Measurements from ENCODE around the gene TFF1.
"Not testable (repeated sequence)": the region's sequence is repeated elsewhere in the genome, so short reads cannot be mapped to it uniquely, and the experiment has no call there.

Gene TFF1

DNA sequence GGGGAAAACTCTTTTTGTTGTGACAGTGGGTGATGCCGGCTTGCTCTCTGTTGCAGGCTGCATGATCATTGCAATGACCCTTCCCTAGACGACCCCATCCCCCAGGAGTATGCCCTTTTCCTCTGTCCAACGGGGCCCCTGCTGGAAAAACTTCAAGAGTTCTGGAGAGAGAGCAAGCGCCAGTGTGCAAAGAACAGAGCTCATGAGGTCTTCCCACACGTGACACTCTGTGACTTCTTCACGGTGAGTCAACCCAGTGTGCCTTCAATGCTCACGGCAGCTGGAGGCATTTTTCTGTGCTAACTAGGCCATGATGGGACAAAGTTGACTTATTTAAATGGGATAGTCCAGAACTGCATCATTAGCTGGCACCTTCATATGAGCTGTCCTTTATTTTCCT, 43.0 kb upstream of the TFF1 start:
- no peak overlapping the region for H2AFZ ChIP-seq (ENCODE audit: low read length)
- H3K4me2 ChIP-seq (ENCODE audit: low read depth, low read length, poor library complexity, severe bottlenecking), result no peak overlapping the region
- no peaks in the 10 kb centered on the region for H3K27me3 ChIP-seq (ENCODE audit: insufficient read depth, low read length, poor library complexity, severe bottlenecking)
- H4K20me1 ChIP-seq (ENCODE audit: insufficient read depth, low read length, poor library complexity, severe bottlenecking), result no peaks in the 10 kb centered on the region
- H3K79me2 ChIP-seq (ENCODE audit: insufficient read depth, low read length), result peaks cover 51% of the 10 kb centered on the region
- no peaks in the 10 kb centered on the region for H3K9me2 ChIP-seq (replicated peaks; ENCODE audit: low read depth, low read length)
- H3K9me3 ChIP-seq (ENCODE audit: insufficient read depth, low read depth, low read length), result no peaks in the 10 kb centered on the region
- TF ChIP-seq, protein P1, sequence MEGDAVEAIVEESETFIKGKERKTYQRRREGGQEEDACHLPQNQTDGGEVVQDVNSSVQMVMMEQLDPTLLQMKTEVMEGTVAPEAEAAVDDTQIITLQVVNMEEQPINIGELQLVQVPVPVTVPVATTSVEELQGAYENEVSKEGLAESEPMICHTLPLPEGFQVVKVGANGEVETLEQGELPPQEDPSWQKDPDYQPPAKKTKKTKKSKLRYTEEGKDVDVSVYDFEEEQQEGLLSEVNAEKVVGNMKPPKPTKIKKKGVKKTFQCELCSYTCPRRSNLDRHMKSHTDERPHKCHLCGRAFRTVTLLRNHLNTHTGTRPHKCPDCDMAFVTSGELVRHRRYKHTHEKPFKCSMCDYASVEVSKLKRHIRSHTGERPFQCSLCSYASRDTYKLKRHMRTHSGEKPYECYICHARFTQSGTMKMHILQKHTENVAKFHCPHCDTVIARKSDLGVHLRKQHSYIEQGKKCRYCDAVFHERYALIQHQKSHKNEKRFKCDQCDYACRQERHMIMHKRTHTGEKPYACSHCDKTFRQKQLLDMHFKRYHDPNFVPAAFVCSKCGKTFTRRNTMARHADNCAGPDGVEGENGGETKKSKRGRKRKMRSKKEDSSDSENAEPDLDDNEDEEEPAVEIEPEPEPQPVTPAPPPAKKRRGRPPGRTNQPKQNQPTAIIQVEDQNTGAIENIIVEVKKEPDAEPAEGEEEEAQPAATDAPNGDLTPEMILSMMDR (conservative IDR thresholded peaks at IDR 0.05; ENCODE audit: low read length), result no peak
- TF ChIP-seq EZH2phosphoT487 (IDR thresholded peaks at IDR 0.05; ENCODE audit: borderline replicate concordance), result no peak
- peaks cover 15% of the 10 kb centered on the region; the same call in 1 of the 2 replicates for H3K36me3 ChIP-seq (ENCODE audit: insufficient read depth, low read length)
- no peak overlapping the region for H3K9ac ChIP-seq (ENCODE audit: low read depth, low read length, poor library complexity, severe bottlenecking)
- peaks cover 2% of the 10 kb centered on the region; the same call in 1 of the 2 replicates for H3F3A ChIP-seq (ENCODE audit: low read depth)
- H3K4me1 ChIP-seq (ENCODE audit: insufficient read depth, low read length, poor library complexity, severe bottlenecking), result peaks cover 56% of the 10 kb centered on the region
- no peak overlapping the region for H3K4me3 ChIP-seq (ENCODE audit: low read length, poor library complexity, severe bottlenecking)

DNA sequence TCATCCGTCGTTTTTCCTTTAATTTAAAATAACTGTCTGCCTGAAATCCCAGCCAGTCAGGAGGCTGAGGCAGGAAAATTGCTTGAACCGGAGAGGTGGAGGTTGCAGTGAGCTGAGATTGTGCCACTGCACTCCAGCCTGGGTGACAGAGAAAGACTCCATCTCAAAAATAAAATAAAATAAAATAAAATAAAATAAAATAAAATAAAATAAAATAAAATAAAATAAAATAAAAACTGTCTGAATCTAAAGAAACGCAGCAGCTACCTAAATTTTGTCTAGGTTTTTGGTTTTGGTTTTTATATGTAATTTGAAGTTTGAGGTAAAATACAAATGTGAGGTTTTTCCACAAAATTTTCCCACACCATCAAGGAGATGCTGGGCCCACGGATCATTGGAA, 42.4 kb upstream of the TFF1 start:
- H3K9me2 ChIP-seq (replicated peaks; ENCODE audit: low read depth, low read length); H3K4me3 ChIP-seq (ENCODE audit: low read length, poor library complexity, severe bottlenecking); H3K4me2 ChIP-seq (ENCODE audit: low read depth, low read length, poor library complexity, severe bottlenecking); H3F3A ChIP-seq (ENCODE audit: low read depth); H3K9ac ChIP-seq (ENCODE audit: low read depth, low read length, poor library complexity, severe bottlenecking); H3K27me3 ChIP-seq (ENCODE audit: insufficient read depth, low read length, poor library complexity, severe bottlenecking); H2AFZ ChIP-seq (ENCODE audit: low read length); H4K20me1 ChIP-seq (ENCODE audit: insufficient read depth, low read length, poor library complexity, severe bottlenecking); H3K9me3 ChIP-seq (ENCODE audit: insufficient read depth, low read depth, low read length): not testable (repeated sequence)
- Histone ChIP-seq H3K4me1 (ENCODE audit: insufficient read depth, low read length, poor library complexity, severe bottlenecking) (peaks cover 62% of the 10 kb centered on the region), H3K36me3 (ENCODE audit: insufficient read depth, low read length) (peaks cover 15% of the 10 kb centered on the region; the same call in 1 of the 2 replicates), H3K79me2 (ENCODE audit: insufficient read depth, low read length) (peaks cover 52% of the 10 kb centered on the region)

DNA sequence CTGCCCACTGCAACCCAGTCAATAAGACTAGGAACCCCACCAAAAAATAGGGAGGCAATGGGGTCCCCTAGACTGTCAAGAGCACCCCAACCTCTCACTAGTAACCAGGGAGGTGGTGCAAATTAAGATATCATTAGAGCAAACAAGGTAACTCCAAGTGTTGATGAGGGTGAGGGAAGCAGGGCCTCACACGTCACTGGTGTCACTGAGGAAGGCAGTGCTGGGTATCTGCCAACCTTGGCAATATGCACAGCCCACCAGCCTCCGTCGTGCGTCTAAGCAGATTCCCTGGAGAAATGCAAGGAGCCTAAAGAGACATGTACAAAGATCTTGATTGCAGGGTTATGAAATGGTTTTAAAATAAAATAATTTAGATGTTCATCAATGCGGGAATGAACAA, 41.1 kb upstream of the TFF1 start:
- TF ChIP-seq, protein P1 (conservative IDR thresholded peaks at IDR 0.05; ENCODE audit: low read length), result no peak
- no peak for TF ChIP-seq EZH2phosphoT487 (IDR thresholded peaks at IDR 0.05; ENCODE audit: borderline replicate concordance)
- no peaks in the 10 kb centered on the region for H3K9me3 ChIP-seq (ENCODE audit: insufficient read depth, low read depth, low read length)
- H3K79me2 ChIP-seq (ENCODE audit: insufficient read depth, low read length), result peaks cover 52% of the 10 kb centered on the region
- peaks cover 8% of the 10 kb centered on the region; the same call in 1 of the 2 replicates for H3F3A ChIP-seq (ENCODE audit: low read depth)
- H2AFZ ChIP-seq (ENCODE audit: low read length), result no peak overlapping the region
- no peaks in the 10 kb centered on the region for H3K27me3 ChIP-seq (ENCODE audit: insufficient read depth, low read length, poor library complexity, severe bottlenecking)
- H4K20me1 ChIP-seq (ENCODE audit: insufficient read depth, low read length, poor library complexity, severe bottlenecking), result no peaks in the 10 kb centered on the region
- peak overlapping the region; percentile 73 for H3K4me2 ChIP-seq (ENCODE audit: low read depth, low read length, poor library complexity, severe bottlenecking)
- H3K4me1 ChIP-seq (ENCODE audit: insufficient read depth, low read length, poor library complexity, severe bottlenecking), result peaks cover 74% of the 10 kb centered on the region
- H3K9me2 ChIP-seq (replicated peaks; ENCODE audit: low read depth, low read length), result no peaks in the 10 kb centered on the region
- peak overlapping the region; percentile 5 for H3K4me3 ChIP-seq (ENCODE audit: low read length, poor library complexity, severe bottlenecking)
- peaks cover 15% of the 10 kb centered on the region; the same call in 1 of the 2 replicates for H3K36me3 ChIP-seq (ENCODE audit: insufficient read depth, low read length)
- peak overlapping the region; percentile 23 for H3K9ac ChIP-seq (ENCODE audit: low read depth, low read length, poor library complexity, severe bottlenecking)

DNA sequence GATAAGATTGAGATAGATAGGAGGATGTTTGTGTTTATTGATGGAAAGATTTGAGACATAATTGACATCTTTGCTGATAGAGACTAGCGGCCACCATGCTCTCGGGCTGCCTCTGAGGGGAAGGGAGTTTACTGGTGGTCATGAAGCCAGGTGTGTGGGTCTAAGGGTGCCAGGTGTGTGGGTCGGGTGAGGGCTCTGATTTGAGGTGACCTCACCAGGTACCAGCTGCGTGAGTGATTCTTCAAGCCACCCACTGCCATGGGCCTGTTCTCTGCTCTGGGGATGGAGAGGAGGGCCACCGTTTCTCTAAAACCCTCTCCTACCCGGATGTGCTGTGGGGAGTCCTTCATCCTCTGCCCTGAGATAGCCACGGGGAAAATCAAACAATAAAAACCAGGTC, 40.5 kb upstream of the TFF1 start:
- peaks cover 52% of the 10 kb centered on the region for H3K79me2 ChIP-seq (ENCODE audit: insufficient read depth, low read length)
- TF ChIP-seq, protein P1 (conservative IDR thresholded peaks at IDR 0.05; ENCODE audit: low read length), result no peak
- no peak for TF ChIP-seq EZH2phosphoT487 (IDR thresholded peaks at IDR 0.05; ENCODE audit: borderline replicate concordance)
- no peaks in the 10 kb centered on the region for H3K9me2 ChIP-seq (replicated peaks; ENCODE audit: low read depth, low read length)
- H3K9ac ChIP-seq (ENCODE audit: low read depth, low read length, poor library complexity, severe bottlenecking), result peak overlapping the region; percentile 79
- H3K4me3 ChIP-seq (ENCODE audit: low read length, poor library complexity, severe bottlenecking), result peak overlapping the region; percentile 71
- H3K27me3 ChIP-seq (ENCODE audit: insufficient read depth, low read length, poor library complexity, severe bottlenecking), result no peaks in the 10 kb centered on the region
- peak overlapping the region; percentile 73 for H3K4me2 ChIP-seq (ENCODE audit: low read depth, low read length, poor library complexity, severe bottlenecking)
- no peaks in the 10 kb centered on the region for H4K20me1 ChIP-seq (ENCODE audit: insufficient read depth, low read length, poor library complexity, severe bottlenecking)
- H3K4me1 ChIP-seq (ENCODE audit: insufficient read depth, low read length, poor library complexity, severe bottlenecking), result peaks cover 75% of the 10 kb centered on the region
- peaks cover 15% of the 10 kb centered on the region; the same call in 1 of the 2 replicates for H3K36me3 ChIP-seq (ENCODE audit: insufficient read depth, low read length)
- H3K9me3 ChIP-seq (ENCODE audit: insufficient read depth, low read depth, low read length), result no peaks in the 10 kb centered on the region
- H2AFZ ChIP-seq (ENCODE audit: low read length), result no peak overlapping the region
- H3F3A ChIP-seq (ENCODE audit: low read depth), result peaks cover 8% of the 10 kb centered on the region; the same call in 1 of the 2 replicates

Measured in Loucy (cell line).